DMS114 treated with DMSO at 0.1 percent for 48 hours (cell line): ENCODE results near the gene VSX1.

Source experiments
- DNase-seq: peaks from one replicate; lab custom pipeline; 2025; ENCODE audit not compliant: unreplicated experiment; lab: John Stamatoyannopoulos, UW

VSX1 gene

DNA sequence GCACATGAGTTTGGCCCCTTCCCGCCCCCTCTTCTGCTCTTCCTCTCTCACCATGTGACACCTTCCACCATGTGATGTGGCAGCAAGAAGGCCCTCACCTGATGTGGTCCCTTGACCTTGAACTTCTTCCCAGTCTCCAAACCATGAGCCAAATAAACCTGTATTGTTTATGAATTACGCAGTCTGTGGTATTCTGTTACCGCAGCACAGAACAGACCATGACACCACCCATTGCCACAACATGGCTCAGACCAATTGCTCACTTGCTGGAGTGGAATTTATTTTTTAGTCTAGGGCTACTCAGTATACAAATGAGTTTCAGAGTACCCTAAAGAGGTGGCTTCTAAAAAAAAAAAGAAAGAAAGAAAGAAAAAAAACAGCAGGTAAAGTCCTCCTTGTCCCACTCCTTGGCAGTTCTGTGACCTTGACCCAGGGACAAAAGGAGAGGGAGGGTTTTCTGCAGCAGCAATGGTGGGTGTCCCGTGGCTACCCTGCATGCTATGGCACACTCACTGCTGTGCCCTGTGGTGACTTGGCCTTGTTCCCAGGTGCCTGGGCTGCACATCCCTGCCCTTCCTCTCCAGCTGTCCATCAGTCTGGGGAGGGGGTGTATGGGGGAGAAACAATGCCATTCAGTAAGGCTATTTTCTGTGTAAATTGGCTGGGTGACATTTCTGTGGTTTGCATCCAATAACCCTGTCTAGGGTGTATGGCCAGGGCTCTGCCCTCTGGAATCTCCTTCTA, 5.4 kb upstream of the VSX1 start:
- no peak for DNase-seq

GRCh38 chr20:25085756-25086495, 4.0 kb upstream of the VSX1 start:
- no peak for DNase-seq

- DNase-seq: no peak
These were observed 2.8 kb upstream of the VSX1 start for GRCh38 chr20:25084626-25085187.

GRCh38 chr20:25083773-25084625, 2.1 kb upstream of the VSX1 start:
- DNase-seq: no peak

DNA sequence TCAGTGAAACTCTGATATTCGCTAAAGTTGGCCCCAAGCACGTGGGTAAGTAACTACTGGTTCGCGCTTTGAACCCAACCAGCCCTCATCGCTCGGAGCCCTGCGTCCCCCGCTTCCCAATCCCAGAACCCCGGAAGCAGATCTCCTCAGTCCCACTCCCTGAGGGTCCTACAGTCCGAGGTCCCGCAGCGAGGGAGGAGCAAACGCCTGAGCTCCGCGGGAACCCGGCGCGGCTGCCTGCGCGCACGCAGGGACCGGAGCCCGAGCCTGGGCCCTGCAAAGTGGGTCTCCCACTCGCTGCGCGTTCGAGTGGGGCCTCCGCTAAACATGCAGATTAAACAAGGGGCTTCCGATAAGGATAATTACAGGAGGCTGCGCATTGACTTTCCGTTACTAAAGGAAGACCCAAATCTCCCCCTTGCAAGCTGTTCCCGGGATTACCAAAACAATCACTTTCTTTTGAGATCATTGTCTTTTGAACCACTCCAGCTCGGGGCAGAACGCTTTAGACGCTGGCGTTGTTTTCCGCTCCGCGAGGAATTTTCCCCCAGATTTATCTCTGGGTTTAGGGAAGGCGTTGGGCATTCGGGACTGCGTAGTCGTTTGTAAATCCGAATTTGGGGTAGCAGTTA, 1.3 kb upstream of the VSX1 start:
- peak; percentile 5 for DNase-seq

DNA sequence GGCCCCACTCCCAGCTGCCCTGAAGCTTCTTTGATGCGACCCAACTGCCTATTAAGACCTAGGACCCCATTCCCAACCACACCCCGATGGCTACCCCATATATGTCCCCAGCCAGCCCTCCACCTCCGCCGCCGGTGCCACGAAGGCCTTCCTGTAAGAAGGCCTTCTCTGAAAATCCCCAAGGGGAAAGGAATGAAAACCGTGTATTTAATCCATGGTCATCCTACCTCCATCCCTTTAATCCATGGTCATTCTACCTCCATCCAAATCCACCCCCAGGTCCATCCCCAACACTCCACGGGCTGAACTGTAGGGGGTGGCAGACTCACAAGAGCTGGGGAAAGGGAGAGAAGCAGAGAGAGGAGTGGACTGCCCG, 545 bp upstream of the VSX1 start:
- DNase-seq: no peak

- DNase-seq: no peak
These were observed 744 bp downstream of the VSX1 start for GRCh38 chr20:25081065-25081729.

- DNase-seq: no peak
These were observed 2.8 kb downstream of the VSX1 start for GRCh38 chr20:25079171-25079570.

GRCh38 chr20:25078662-25079061, 3.3 kb downstream of the VSX1 start:
- DNase-seq: no peak

DNA sequence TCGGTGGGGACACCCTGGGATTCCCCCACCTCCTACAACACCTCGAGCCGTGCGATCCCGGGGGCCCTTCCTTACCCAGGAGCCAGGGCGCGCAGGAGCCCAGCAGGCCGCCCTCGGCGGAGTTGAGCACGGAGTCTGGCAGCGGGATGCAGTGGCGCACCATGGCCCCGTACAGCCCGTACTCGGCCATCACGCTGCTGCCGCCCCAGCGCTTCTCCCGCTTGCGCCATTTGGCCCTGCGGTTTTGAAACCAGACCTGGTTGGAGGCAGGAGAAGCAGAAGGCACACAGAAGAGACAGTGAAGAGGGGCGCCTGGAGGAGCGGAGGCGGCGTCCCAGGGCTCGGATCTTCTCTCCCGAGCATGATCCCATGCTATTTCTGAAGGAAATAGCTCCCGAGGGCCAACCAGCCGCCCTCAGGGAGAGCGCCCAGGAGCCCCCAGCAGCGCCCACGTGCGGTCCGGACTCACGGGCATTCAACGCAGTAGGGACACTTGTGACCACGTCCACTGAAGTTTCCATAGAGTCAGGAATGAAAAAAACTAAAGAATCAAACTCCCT, 4.3 kb downstream of the VSX1 start:
- no peak for DNase-seq

DNA sequence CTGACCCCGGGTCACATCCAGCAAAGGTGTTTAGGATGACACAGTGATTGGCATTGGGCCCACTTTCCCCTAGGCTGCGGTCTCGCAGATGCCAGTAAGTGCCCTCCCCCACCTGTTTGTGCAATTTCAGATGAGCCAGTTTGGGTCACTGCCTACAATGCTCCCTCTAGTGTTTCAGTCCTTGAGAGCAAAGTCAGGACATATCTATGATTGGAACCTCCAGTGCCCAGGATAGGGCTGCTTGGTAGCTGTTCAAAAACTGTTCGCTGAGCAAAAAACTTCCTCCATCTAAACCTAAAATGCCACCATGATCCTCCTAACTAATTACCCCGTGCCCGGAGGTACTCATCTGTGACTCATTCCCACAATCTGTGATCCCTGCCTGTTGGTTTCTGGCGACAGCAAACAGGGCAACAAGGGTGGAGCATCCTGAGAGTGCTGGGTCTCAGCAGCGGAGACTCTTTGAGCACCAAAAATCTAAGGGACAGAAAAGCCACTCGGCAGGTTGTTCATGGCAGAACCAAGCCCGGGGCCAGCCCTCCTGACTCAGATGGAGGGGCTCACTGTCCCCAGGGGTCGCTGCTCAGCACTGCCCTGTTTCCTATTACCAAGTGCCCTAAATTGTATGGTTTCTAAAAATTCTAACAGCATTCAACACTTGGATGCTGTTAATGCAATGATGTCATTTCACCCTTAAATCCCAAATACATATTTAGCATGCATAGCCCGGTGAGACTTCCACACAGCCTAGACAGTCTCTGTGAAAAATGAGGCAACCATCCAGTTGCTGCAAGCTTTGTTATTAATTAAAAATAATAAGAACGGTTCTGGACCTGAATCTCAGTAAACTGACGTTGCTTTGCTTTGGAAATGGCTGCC, 5.0 kb downstream of the VSX1 start:
- no peak for DNase-seq

DNA sequence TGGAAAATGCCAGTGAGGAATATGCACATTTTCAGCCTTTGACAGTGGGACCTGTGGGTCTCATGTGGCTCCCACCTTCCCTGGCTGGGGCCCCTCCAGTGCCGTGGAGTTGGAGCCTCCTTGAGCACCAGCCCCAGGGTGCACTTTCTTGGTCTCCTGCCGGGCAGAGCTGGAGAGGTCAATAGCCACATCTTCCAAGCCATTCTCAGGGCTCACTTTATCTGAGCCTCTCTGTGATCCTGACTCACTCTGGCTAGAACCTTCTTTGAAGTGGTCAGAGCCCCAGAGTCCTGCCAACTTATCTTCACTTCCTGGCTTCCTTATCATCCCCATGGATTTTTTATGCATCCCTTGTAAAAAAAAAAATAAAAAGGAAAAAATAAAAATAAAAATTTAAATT, 5.7 kb downstream of the VSX1 start:
- no peak for DNase-seq

DNA sequence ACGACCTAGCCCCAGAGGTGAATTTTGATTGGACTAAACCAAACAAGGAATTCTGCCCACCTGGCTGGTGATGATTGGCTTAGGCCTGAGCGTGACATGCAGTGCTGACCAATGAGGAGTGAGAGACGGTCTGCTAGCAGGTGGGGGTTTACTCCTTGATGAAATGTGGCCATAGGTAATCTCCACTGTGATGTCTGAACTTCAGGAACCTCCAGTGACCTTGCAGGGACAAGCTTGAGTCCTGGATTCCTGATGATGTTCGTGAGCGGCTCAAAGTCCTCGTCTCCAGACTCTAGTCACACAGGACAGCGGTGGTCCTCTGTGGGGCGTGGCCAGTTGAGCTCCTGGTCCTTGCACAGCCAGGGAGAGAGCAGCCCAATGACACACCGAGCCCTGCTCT, 8.4 kb downstream of the VSX1 start:
- DNase-seq: no peak

GRCh38 chr20:25072226-25072811, 9.6 kb downstream of the VSX1 start:
- DNase-seq: no peak

DNA sequence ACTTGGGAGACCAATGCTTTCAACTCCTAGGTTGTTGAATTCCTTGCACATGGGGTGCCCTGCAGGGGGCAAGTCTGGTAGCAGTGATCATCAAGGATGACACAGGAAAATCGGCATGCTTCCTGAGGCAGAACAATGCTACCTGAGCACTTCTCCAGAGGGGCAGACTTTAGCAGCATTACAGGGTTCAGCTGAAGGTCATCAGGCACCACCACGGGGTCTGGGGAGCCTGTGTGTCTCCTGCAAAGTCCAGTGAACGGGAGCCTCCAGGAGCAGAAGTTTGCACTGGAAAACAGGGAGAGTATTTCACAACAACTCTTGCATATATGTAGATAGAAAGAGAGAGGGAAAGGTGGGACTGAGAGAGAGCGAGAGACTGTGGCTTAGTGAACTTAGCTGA, 10.2 kb downstream of the VSX1 start:
- DNase-seq: no peak

- no peak for DNase-seq
These were observed 11.0 kb downstream of the VSX1 start for GRCh38 chr20:25070821-25071473.

DNA sequence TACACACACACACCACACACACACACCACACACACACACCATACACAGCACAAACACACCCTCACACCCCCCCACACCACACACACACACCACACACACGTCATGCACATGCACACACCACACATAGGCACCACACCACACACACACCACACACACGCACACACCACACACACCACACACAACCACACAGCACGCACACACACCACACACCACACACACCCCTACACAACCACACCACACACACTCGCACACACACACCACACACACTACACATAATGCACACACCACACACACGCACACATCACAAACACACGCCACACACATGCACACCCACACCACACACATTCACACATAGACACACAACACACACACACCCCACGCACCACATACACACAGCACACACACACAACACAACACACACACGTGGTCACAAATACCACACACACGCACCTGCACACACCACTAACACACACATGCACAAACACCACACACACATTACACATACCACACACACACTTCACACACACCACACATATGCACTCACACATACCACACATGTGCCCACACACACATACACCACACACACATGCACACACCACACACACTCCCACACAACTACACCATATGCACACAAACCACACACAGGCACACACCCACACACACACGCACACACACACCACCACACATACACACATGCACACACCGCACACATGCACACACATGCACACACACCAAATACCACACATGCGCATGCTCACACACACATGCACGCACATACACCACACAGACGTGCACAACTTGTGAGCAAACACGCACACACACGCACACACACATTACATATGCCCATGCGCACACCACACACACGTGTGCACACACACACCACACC, 14.6 kb downstream of the VSX1 start:
- no peak for DNase-seq
